ENCODE data around the gene MAN1B1. TPM values are rescaled to one million over a fixed set of nuclear protein-coding genes. Genes with fewer than 3 reads are reported as not detected.
"Not testable (repeated sequence)": the region's sequence is repeated elsewhere in the genome, so short reads cannot be mapped to it uniquely, and the experiment has no call there.

The MAN1B1 gene
- total RNA-seq, 2 donors from 2014 or later, result 62.0 to 62.3 TPM

DNA sequence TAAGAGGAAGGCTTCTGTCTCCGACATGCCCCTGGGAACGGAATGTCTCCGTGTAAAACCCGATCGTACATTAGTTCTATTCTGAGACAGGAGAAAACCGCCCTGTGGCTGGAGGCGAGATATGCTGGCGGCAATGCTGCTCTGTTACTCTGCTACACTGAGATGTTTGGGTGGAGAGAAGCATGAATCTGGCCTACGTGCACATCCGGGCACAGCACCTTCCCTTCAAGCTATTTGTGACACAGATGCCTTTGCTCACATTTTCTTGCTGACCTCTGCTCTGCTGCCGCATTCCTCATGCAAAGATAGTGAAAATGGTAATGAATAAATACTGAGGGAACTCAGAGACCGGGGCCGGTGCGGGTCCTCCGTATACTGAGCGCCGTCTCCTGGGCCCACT lies 29.9 kb downstream of the MAN1B1 start:
- no peak overlapping the region for H3K4me3 Mint-ChIP-seq
- no peak for ATAC-seq
- peaks cover 16% of the 10 kb centered on the region for H3K4me1 Mint-ChIP-seq
- no peak for DNase-seq
- no peaks in the 10 kb centered on the region for H3K27me3 Mint-ChIP-seq
- no peaks in the 10 kb centered on the region for H3K36me3 Mint-ChIP-seq (ENCODE audit: low read depth)
- H3K27ac Mint-ChIP-seq, result no peak overlapping the region
- H3K9me3 ChIP-seq (ENCODE audit: control insufficient read depth, low read length, poor library complexity, severe bottlenecking), result no peaks in the 10 kb centered on the region

DNA sequence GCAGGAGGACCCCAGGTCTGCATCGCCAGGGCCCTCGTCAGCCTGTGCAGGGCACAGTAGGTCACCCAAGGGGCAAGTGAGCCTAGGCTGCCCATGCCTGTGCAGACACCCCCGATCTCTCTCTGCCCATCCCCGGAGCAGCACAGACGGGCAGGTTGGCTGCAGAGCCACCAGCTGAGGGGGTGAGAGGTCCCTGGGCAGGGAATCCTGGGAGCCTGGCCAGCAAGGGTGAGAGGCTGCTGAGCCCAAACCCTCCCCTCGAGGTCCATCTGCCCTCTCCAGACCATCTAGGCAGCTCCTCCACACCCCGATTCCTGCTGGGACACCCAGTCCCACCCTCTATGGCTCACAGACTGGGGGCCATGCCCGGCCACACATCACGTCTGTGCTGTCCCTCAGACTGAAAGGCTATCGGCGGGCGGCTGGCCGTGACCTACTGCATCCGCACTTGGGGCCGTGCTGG lies 30.5 kb downstream of the MAN1B1 start:
- Mint-ChIP-seq H3K4me3 (no peak overlapping the region), H3K4me1 (peaks cover 21% of the 10 kb centered on the region), H3K27me3 (no peaks in the 10 kb centered on the region), H3K27ac (no peak overlapping the region), H3K36me3 (ENCODE audit: low read depth) (no peaks in the 10 kb centered on the region)
- ATAC-seq, result no peak
- DNase-seq, result no peak
- H3K9me3 ChIP-seq (ENCODE audit: control insufficient read depth, low read length, poor library complexity, severe bottlenecking), result no peaks in the 10 kb centered on the region

DNA sequence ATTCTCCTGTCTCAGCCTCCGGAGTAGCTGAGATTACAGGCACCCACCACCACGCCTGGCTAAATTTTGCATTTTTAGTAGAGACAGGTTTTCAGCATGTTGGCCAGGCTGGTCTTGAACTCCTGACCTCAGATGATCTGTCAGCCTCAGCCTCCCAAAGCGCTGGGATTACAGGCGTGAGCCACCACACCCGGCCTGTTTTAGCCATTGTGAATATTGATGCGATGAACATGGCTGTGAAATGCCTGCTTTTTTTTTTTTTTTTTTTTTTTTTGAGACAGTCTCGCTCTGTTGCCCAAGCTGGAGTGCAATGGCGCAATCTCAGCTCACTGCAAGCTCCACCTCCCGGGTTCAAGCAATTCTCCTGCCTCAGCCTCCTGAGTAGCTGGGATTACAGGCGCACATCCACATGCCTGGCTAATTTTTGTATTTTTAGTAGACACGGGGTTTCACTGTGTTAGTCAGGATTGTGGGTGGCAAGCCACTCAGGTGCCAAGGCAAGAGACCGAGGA lies 31.4 kb downstream of the MAN1B1 start:
- H3K27me3 Mint-ChIP-seq; DNase-seq; H3K27ac Mint-ChIP-seq; H3K9me3 ChIP-seq (ENCODE audit: control insufficient read depth, low read length, poor library complexity, severe bottlenecking); ATAC-seq; H3K4me3 Mint-ChIP-seq; H3K36me3 Mint-ChIP-seq (ENCODE audit: low read depth): not testable (repeated sequence)
- H3K4me1 Mint-ChIP-seq, result peaks cover 17% of the 10 kb centered on the region

DNA sequence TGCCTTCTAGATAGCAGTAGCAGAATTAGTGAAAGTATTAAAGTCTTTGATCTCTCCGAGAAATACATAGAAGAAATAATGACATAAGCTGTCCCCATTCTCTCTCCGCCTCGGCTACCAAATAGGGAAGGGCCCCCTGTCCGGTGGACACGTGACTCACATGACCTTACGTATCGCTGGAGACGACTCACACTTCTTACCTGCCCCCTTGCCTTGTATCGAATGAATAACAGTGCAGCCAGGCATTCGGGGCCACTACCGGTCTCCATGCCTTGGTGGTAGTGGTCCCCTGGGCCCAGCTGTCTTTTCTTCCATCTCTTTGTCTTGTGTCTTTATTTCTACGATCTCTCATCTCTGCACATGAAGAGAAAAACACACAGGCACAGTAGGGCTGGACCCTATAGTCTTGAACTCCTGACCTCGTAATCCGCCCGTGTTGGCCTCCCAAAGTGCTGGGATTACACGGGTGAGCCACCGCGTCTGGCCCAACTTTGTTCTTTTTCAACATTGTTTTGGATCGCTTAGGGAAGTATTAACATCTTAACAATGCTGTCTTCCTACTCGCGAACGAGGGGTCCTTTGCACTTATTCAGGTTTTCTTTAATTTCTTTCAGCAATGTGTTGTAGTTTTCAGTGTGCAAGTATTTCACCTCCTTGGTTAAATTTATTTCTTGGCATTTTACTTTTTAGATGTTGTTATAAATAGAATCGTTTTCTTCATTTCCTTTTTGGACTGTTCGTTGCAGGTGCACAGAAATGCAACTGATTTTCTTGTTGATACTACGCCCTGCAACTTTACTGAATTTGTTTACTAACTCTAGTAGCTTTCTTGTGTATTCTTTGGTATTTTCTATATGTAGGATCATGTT lies 35.4 kb downstream of the MAN1B1 start:
- peak overlapping the region; percentile 78 for H3K27ac Mint-ChIP-seq
- DNase-seq; H3K9me3 ChIP-seq (ENCODE audit: control insufficient read depth, low read length, poor library complexity, severe bottlenecking); ATAC-seq; H3K4me3 Mint-ChIP-seq; H3K36me3 Mint-ChIP-seq (ENCODE audit: low read depth); H3K27me3 Mint-ChIP-seq: not testable (repeated sequence)
- H3K4me1 Mint-ChIP-seq, result peaks cover 18% of the 10 kb centered on the region

DNA sequence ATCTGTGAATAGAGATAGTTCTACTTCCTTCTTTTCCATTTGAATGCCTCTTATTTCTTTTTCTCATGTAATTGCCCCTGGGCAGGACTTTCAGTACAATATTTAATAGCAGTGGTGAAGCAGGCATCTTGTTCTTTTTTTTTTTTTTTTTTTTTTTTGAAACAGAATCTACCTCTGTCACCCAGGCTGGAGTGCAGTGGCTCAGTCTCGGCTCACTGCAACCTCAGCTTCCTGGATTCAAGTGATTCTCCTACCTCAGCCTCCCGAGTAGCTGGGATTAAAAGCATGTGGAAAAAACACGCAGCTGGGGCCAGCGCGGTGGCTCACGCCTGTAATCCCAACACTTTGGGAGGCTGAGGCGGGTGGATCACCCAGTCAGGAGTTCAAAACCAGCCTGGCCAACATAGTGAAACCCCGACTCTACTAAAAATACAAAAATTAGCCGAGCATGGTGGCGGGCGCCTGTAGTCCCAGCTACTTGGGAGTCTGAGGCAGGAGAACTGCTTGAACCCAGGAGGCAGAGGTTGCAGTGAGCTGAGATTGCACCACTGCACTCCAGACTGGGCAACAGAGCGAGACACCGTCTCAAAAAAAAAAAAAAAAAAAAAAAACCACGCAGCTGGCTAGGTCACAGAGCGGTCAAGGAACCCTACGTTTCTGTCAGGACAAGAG lies 36.1 kb downstream of the MAN1B1 start:
- peak overlapping the region; percentile 78 for H3K27ac Mint-ChIP-seq
- not testable (repeated sequence) for H3K4me3 Mint-ChIP-seq, ATAC-seq

DNA sequence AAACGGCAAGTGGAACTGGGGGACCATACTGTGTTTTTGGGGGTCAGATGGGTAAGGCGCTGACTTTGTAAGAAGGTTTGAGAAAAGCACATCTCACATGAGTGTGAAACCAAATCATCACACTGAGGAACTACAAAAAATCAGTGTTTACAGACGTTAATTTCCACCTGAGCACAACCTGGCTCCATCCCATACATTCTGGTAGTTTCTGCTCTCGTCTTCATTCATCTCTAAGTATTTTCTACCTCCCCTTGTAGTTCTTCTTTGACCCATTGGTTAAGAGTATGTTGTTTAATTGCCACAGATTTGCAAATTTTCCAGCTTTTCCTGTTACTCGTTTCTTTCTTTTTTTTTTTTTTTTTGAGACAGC lies 36.7 kb downstream of the MAN1B1 start:
- H3K27me3 Mint-ChIP-seq, result no peaks in the 10 kb centered on the region
- no peaks in the 10 kb centered on the region for H3K9me3 ChIP-seq (ENCODE audit: control insufficient read depth, low read length, poor library complexity, severe bottlenecking)
- peaks cover 27% of the 10 kb centered on the region for H3K4me1 Mint-ChIP-seq
- DNase-seq (no peak), ATAC-seq (no peak)
- no peak overlapping the region for H3K4me3 Mint-ChIP-seq
- H3K36me3 Mint-ChIP-seq (ENCODE audit: low read depth), result no peaks in the 10 kb centered on the region
- H3K27ac Mint-ChIP-seq, result no peak overlapping the region

More for the DNA sequence above, 36.1 kb downstream of the MAN1B1 start:
- not testable (repeated sequence) for H3K9me3 ChIP-seq (ENCODE audit: control insufficient read depth, low read length, poor library complexity, severe bottlenecking); H3K36me3 Mint-ChIP-seq (ENCODE audit: low read depth); DNase-seq; H3K27me3 Mint-ChIP-seq
- H3K4me1 Mint-ChIP-seq, result peaks cover 23% of the 10 kb centered on the region

DNA sequence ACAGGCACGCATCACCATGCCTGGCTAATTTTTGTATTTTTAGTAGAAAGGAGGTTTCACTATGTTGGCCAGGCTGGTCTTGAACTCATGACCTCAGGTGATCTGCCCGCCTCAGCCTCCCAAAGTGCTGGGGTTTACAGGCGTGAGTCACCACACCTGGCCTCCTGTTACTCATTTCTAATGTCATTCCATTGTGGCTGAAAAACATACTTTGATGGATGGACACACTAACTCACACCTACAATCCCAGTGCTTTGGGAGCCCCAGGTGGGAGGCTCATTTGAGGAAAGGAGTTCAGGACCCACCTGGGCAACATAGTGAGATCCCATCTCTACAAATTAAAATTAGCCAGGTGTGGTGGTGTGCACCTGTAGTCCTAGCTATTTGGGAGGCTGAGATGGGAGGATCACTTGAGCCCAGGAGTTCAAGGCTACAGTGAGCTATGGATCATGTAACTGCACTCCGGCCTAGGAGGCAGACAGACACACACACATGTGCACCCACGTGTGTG lies 37.2 kb downstream of the MAN1B1 start:
- H3K36me3 Mint-ChIP-seq (ENCODE audit: low read depth); H3K4me3 Mint-ChIP-seq; H3K27me3 Mint-ChIP-seq; H3K9me3 ChIP-seq (ENCODE audit: control insufficient read depth, low read length, poor library complexity, severe bottlenecking); H3K27ac Mint-ChIP-seq; ATAC-seq; DNase-seq: not testable (repeated sequence)
- peaks cover 29% of the 10 kb centered on the region for H3K4me1 Mint-ChIP-seq

DNA sequence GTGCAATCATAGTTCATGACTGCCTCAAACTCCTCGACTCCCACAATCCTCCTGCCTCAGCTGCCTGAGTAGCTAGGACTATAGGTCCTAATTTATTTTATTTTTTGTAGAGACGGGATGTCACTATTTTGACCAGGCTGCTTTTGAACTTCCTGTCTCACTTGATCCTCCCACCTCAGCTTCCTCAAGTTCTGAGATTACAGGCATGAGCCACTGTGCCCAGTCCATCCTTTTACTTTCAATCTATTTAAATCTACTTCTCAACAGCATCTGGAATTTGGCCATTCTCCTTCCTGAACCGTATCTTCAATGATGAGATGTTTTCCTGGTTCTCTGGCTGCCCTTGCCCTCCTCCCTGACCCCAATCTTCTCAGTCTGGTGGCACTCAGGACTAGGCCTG lies 40.0 kb downstream of the MAN1B1 start:
- Mint-ChIP-seq H3K36me3 (ENCODE audit: low read depth) (no peaks in the 10 kb centered on the region), H3K27ac (peak overlapping the region; percentile 95), H3K4me3 (peak overlapping the region; percentile 89), H3K27me3 (no peaks in the 10 kb centered on the region), H3K4me1 (peaks cover 24% of the 10 kb centered on the region)
- H3K9me3 ChIP-seq (ENCODE audit: control insufficient read depth, low read length, poor library complexity, severe bottlenecking), result no peaks in the 10 kb centered on the region
- DNase-seq (no peak), ATAC-seq (no peak)

DNA sequence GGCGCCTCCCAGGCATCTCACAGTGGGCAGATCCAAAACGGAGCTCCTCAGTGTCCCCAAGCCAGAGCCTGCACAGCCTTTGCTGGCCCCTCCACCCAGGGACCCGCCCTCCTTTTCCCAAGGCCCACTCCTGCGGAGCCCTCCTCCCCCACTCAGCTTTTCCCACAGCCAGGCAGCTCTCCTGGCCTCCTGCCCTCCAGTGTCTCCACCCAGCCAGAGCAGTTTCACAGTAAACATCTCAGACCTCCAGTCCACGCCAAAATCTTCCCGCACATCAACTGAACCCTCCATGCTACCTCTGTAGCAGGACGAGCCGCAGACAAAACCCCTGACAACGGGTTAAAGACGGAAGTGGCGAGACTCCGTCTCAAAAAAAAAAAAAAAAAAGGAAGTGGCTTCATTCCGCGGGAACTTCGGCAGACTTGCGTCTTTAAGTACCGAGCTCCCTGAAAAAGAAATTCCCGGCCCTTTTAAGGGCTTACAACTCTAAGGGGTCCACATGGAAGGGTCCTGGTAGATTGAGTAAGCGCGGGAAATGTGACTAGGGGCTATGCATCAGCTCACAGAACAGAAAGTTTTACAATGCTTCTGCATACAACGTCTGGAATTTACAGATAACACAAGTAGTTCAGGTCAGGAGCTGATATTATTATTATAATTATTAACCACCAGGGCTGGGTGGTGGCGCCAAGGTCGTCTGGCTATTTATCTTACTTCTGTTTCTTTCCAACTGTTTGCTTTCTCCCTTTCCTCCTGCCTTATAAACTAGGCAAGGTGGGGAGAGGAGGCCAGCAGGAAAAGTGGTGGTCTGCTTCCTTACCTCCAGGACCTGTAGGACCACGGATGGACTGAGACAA lies 40.7 kb downstream of the MAN1B1 start:
- Mint-ChIP-seq H3K27me3 (peaks cover 1% of the 10 kb centered on the region), H3K4me3 (peak overlapping the region; percentile 89), H3K27ac (peak overlapping the region; percentile 95), H3K4me1 (peaks cover 20% of the 10 kb centered on the region), H3K36me3 (ENCODE audit: low read depth) (no peaks in the 10 kb centered on the region)
- no peak for DNase-seq
- H3K9me3 ChIP-seq (ENCODE audit: control insufficient read depth, low read length, poor library complexity, severe bottlenecking), result no peaks in the 10 kb centered on the region
- no peak for ATAC-seq

DNA sequence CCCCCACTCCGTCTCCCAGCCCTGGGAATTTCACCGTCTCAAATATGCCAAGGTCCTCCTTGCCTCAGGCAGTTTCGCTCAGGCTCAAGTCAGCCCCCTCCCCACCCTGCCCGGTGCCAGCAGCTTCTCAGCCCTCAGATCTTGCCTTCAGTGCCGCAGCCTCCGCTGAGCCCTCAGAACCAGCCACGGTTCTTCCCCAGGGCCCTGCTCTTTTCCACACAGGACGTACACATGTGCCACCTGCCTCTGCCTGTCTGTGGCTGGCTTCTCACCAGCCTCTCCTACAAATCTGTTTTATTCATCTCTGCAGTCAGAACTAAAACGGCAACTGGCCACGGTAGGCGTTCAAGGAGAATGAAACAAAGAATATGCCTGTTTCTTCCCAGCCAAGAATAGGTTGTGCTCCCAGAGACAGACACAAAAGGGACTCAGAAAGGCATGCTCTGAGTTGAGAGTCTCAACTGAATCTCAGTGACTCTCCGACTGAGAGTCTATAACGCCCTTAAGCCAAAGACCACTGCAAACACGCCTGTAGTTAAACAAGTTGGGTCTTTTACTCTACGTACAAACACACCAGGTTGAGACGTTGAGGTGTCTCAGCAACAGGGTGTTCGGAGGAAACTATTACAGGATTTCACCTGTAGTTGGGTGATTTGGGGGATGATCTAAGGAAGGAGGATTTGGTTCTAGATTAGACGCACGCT lies 41.5 kb downstream of the MAN1B1 start:
- H3K9me3 ChIP-seq (ENCODE audit: control insufficient read depth, low read length, poor library complexity, severe bottlenecking), result no peaks in the 10 kb centered on the region
- peaks cover 4% of the 10 kb centered on the region for H3K27me3 Mint-ChIP-seq
- ATAC-seq, result no peak
- DNase-seq, result no peak
- H3K36me3 Mint-ChIP-seq (ENCODE audit: low read depth), result no peaks in the 10 kb centered on the region
- H3K27ac Mint-ChIP-seq, result peak overlapping the region; percentile 95
- H3K4me1 Mint-ChIP-seq, result peaks cover 20% of the 10 kb centered on the region
- H3K4me3 Mint-ChIP-seq, result peak overlapping the region; percentile 89

DNA sequence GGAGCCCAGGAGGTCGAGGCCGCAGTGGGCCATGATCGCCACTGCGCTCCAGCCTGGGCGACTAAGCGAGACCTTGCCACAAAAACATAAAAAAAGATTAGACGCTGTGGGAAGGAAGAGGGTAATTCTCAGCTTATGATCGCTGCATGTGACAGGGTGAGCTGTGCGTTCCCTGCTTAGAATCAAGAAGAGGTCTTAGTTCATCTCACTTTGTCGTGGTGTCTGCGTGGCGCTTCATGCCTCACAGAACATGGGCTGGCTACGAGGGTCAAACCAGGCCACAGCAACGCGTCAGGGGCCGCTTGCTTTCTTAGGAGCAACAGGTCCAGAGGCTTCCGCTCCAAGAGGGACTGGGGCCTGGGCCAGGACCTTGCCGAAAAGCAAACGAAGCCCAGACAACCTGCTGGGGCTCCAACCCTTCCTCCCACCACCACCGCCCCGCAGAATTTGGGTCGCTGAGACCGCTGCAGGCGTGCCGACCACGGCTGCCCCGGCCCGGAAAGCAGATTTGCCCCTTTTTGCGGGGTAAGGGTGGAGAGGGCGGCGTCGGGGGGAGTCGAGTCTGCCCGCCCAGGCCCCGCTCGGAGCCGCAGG lies 42.2 kb downstream of the MAN1B1 start:
- Mint-ChIP-seq H3K36me3 (ENCODE audit: low read depth) (no peaks in the 10 kb centered on the region), H3K4me1 (peaks cover 20% of the 10 kb centered on the region), H3K4me3 (peak overlapping the region; percentile 89), H3K27ac (peak overlapping the region; percentile 95), H3K27me3 (peaks cover 4% of the 10 kb centered on the region)
- no peaks in the 10 kb centered on the region for H3K9me3 ChIP-seq (ENCODE audit: control insufficient read depth, low read length, poor library complexity, severe bottlenecking)
- ATAC-seq, result peak; percentile 24
- no peak for DNase-seq
